ENCODE results near the gene ZNF468. TPM values are rescaled to one million over a fixed set of nuclear protein-coding genes. Genes with fewer than 3 reads are reported as not detected.

ZNF468 gene
- total and polyA plus RNA-seq, 2 donors (not counting 3 experiments of a cell fraction or from before 2014, with no cell fraction given), result 6.3 to 12.6 TPM

- no peak for FAIRE-seq
- Histone ChIP-seq H3K4me3 (replicated peaks in 1 of 3; ENCODE audit: insufficient read depth in 1 of 3, low read depth in 1 of 3, low read length in 3 of 3) (no peak overlapping the region), H3K27ac (ENCODE audit: insufficient read depth, low read depth, low read length) (no peak overlapping the region), H2AFZ (ENCODE audit: low read depth, low read length) (no peak overlapping the region), H3K36me3 (ENCODE audit: control insufficient read depth in 2 of 2, extremely low read depth in 1 of 2, insufficient read depth in 2 of 2, low read length in 2 of 2) (peaks cover 0 to 14% of the 10 kb centered on the region in 2 experiments), H3K4me1 (ENCODE audit: control insufficient read depth, extremely low read depth, insufficient read depth, low read length) (no peaks in the 10 kb centered on the region), H3K4me2 (ENCODE audit: insufficient read depth, low read length) (no peak overlapping the region), H3K9me1 (replicated peaks; ENCODE audit: control insufficient read depth, extremely low read depth, insufficient read depth, low read length) (no peaks in the 10 kb centered on the region), H3K9ac (replicated peaks; ENCODE audit: extremely low read depth, insufficient read depth, low read length) (no peak overlapping the region), H3K9me3 (replicated peaks; ENCODE audit: control insufficient read depth, insufficient read depth, low read length) (no peaks in the 10 kb centered on the region), H3K79me2 (ENCODE audit: control insufficient read depth, insufficient read depth, low read length) (peaks cover 3% of the 10 kb centered on the region), H3K27me3 (ENCODE audit: control insufficient read depth in 2 of 2, insufficient read depth in 2 of 2, low read length in 2 of 2) (no peaks in the 10 kb centered on the region), H4K20me1 (replicated peaks; ENCODE audit: control insufficient read depth, extremely low read depth, insufficient read depth, low read length) (no peaks in the 10 kb centered on the region)
- BruUV-seq (replicated peaks), result no TSS peak
- CTCF ChIA-PET, result interaction anchor here (0.5 kb wide), 1 partner anchor 82 kb away, joined by 3 read pairs; no protein-coding TSS in a partner anchor
- dilution Hi-C loops (cut with MboI; ENCODE audit: extremely low pct_ligation_motif_present, low sequenced_read_pairs), result no loop called here
- no peak for DNase-seq (ENCODE audit: low read depth, low spot score)
- TF ChIP-seq POLR2A (IDR thresholded peaks at IDR 0.05; ENCODE audit: low read depth, low read length), result no peak
- TF ChIP-seq POLR2AphosphoS5 (IDR thresholded peaks at IDR 0.05; ENCODE audit: insufficient read depth, low read depth, low read length), result no peak
- no peak for TF ChIP-seq FOS (IDR thresholded peaks at IDR 0.05; ENCODE audit: borderline replicate concordance, insufficient read depth, low read length)
- no peak for TF ChIP-seq EZH2 (IDR thresholded peaks at IDR 0.05; ENCODE audit: borderline replicate concordance, low read depth, low read length, severe bottlenecking)
- TF ChIP-seq JUN (IDR thresholded peaks at IDR 0.05; ENCODE audit: borderline replicate concordance, insufficient read depth, insufficient read length, low read depth), result no peak
- POLR2A ChIA-PET, result no interaction called here
- intact Hi-C loops (cut with micrococcal nuclease), result no loop called here
Observed at GRCh38 chr19:52891336-52891735, 33.9 kb upstream of the ZNF468 start.

GRCh38 chr19:52889931-52890330, 32.5 kb upstream of the ZNF468 start:
- DNase-seq (ENCODE audit: low read depth, low spot score) (no peak), FAIRE-seq (no peak)
- no peak overlapping the region for H3K4me3 ChIP-seq (replicated peaks in 1 of 3; ENCODE audit: insufficient read depth in 1 of 3, low read depth in 1 of 3, low read length in 3 of 3)
- H3K79me2 ChIP-seq (ENCODE audit: control insufficient read depth, insufficient read depth, low read length), result no peaks in the 10 kb centered on the region
- no peaks in the 10 kb centered on the region for H4K20me1 ChIP-seq (replicated peaks; ENCODE audit: control insufficient read depth, extremely low read depth, insufficient read depth, low read length)
- ChIA-PET POLR2A (no interaction called here), CTCF (no interaction called here)
- peaks cover 2 to 14% of the 10 kb centered on the region in 2 experiments for H3K36me3 ChIP-seq (ENCODE audit: control insufficient read depth in 2 of 2, extremely low read depth in 1 of 2, insufficient read depth in 2 of 2, low read length in 2 of 2)
- intact Hi-C loops (cut with micrococcal nuclease) (no loop called here), dilution Hi-C loops (cut with MboI; ENCODE audit: extremely low pct_ligation_motif_present, low sequenced_read_pairs) (no loop called here)
- no peak overlapping the region for H3K27ac ChIP-seq (ENCODE audit: insufficient read depth, low read depth, low read length)
- H3K4me1 ChIP-seq (ENCODE audit: control insufficient read depth, extremely low read depth, insufficient read depth, low read length), result no peaks in the 10 kb centered on the region
- H3K9me1 ChIP-seq (replicated peaks; ENCODE audit: control insufficient read depth, extremely low read depth, insufficient read depth, low read length), result no peaks in the 10 kb centered on the region
- no peaks in the 10 kb centered on the region for H3K27me3 ChIP-seq (ENCODE audit: control insufficient read depth in 2 of 2, insufficient read depth in 2 of 2, low read length in 2 of 2)
- no peaks in the 10 kb centered on the region for H3K9me3 ChIP-seq (replicated peaks; ENCODE audit: control insufficient read depth, insufficient read depth, low read length)
- no peak overlapping the region for H3K4me2 ChIP-seq (ENCODE audit: insufficient read depth, low read length)
- no peak for TF ChIP-seq MYC (IDR thresholded peaks at IDR 0.05; ENCODE audit: low read depth, low read length)
- TF ChIP-seq JUN (IDR thresholded peaks at IDR 0.05; ENCODE audit: borderline replicate concordance, insufficient read depth, insufficient read length, low read depth), result no peak
- no peak for TF ChIP-seq POLR2AphosphoS5 (IDR thresholded peaks at IDR 0.05; ENCODE audit: insufficient read depth, low read depth, low read length)
- TF ChIP-seq FOS (IDR thresholded peaks at IDR 0.05; ENCODE audit: borderline replicate concordance, insufficient read depth, low read length), result no peak
- no peak for TF ChIP-seq POLR2A (IDR thresholded peaks at IDR 0.05; ENCODE audit: low read depth, low read length)
- no peak for TF ChIP-seq MAX (IDR thresholded peaks at IDR 0.05; ENCODE audit: insufficient read depth, insufficient read length)
- no peak for TF ChIP-seq EZH2 (IDR thresholded peaks at IDR 0.05; ENCODE audit: borderline replicate concordance, low read depth, low read length, severe bottlenecking)
- no peak for TF ChIP-seq CTCF (IDR thresholded peaks at IDR 0.05; ENCODE audit: extremely low read depth in 1 of 2, insufficient read depth in 1 of 2, low read depth in 1 of 2, low read length in 2 of 2)
- no peak for TF ChIP-seq GATA2 (IDR thresholded peaks at IDR 0.05; ENCODE audit: insufficient read depth, insufficient read length, low read depth, low read length)
- no TSS peak for BruUV-seq (replicated peaks)
- no peak overlapping the region for H2AFZ ChIP-seq (ENCODE audit: low read depth, low read length)
- no peak overlapping the region for H3K9ac ChIP-seq (replicated peaks; ENCODE audit: extremely low read depth, insufficient read depth, low read length)

Data from endothelial cell of umbilical vein (primary cell).